HG03280 (cell line): ENCODE results near the gene CHAC1.
"Not testable (repeated sequence)": the region's sequence is repeated elsewhere in the genome, so short reads cannot be mapped to it uniquely, and the experiment has no call there.

Source experiments
- ATAC-seq: cut with Tn5 transposase; IDR thresholded peaks from one replicate; pipeline ENCODE4 v1.9.1; 2021; ENCODE audit warnings: mild to moderate bottlenecking, moderate library complexity; ENCODE audit not compliant: unreplicated experiment

The CHAC1 gene

GRCh38 chr15:40955930-40956540 is 2.8 kb downstream of the CHAC1 start:
- ATAC-seq: no peak

GRCh38 chr15:40956541-40956982 is 3.3 kb downstream of the CHAC1 start:
- no peak for ATAC-seq

DNA sequence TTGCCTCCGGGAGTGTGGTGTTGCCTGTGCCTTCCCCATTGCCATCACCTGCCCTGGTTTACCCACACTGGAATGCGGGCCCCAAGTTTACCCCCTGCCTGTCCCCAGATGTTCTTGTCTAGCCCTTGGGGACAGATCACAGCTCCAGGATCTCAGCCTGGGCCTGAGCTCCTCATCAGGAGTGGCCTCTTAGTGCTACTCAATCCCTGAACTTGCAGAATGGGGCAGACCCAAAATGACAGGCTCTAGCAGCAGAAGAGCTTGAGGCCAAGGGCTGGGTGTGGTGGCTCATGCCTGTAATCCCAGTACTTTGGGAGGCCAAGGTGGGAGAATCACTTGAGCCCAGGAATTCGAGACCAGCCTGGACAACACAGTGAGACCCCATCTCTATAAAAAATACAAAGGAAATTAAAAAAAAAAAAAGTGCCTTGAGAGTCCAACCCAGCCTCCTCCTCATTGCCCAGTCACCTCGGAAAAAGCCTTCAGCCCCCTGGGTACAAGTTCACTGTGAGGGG is 3.8 kb downstream of the CHAC1 start:
- ATAC-seq: no peak

- ATAC-seq: no peak
These were observed 4.3 kb downstream of the CHAC1 start for GRCh38 chr15:40957581-40958051.

DNA sequence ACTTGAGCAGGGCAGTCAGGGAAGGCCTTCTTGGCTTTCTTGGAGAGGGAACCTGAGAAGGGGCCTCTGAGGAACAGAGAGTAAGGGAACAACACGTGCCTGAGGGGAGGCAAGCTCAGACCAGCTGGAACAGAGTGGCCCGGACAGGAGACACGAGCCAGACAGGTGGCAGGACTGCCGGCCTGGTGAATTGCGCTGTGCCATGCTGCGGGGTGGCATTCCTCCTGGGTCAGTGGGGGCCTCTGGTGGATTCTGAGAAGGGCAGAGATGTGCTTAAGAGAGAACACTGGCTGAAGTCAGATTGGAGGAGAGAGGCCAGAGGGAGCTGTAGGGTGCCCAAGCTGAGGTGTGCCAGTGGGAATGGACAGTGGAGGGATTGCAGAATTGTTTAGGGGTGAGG is 4.9 kb downstream of the CHAC1 start:
- no peak for ATAC-seq

DNA sequence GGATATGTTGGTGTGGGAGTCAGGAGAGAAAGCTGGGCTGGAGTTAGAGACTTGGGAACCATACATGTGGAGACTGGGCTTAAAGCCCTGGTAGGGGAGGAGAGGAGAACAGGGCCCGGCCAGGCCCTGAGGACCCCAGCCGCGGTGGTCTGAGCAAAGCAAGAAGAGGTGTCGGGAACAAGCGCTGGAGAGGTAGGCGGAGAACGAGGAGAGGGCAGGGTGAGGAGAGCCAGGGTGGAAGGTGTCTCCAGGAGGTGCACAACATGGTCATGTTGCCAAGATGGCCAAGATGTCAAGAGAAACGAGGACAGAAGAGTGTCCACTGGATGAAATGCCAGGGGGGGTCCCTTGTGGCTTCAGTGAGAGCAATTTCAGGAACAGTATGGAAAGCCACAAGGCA is 5.5 kb downstream of the CHAC1 start:
- no peak for ATAC-seq

DNA sequence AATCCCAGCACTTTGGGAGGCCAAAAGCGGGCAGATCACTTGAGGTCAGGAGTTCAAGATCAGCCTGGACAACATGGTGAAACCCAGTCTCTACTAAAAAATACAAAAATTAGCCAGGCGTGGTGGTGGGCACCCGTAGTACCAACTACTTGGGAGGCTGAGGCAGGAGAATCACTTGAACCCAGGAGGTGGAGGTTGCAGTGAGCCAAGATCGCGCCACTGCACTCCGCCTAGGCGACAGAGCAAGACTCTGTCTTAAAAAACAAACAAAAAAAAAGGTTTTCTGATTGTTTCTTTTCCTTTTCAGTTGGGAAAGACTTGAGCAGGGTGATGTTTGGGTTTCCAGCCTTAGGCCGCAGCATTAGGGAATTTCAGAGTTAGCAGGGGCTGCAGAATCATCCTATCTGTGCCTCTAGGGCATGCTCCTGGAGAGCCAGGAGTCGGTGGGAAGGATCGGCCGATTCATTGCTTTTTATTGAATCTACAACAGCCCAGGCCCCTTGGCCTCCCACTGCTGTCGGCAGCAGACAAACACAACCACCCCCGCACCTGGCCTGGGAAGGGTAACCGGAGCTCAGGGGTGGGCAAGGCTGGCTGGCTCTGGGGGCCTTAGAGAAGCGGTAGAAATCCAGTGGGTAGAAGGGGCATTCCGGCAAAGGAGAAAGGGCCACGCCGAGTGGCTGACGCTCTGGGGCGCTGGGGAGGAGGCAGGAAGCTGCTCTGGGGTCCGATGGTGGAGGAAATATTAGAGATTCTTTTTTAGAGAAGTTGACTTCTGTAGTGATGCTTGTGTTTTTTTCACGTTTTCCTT is 6.3 kb downstream of the CHAC1 start:
- ATAC-seq: no peak

- ATAC-seq: no peak
These were observed 7.0 kb downstream of the CHAC1 start for GRCh38 chr15:40960151-40960885.

DNA sequence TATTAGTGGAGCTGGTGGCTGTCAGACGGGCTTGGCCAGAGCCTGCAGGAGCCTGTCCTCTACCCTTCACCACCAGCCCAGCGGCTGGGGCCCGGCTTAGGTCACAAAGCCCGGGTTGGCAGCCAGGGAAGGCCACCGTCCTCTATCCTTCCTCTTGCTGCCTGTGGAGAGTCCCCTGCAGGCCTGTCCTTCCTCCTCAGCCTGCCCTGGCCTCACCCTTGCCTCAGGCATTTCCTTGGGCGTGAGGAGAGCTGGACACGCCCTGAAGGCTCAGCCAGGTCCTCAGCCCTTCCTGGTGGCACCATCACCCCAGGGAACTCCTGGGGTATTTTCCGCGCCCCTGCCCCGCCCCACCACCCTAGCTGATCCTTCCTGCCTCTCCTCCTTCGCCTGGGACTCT is 7.7 kb downstream of the CHAC1 start:
- no peak for ATAC-seq

- ATAC-seq: not testable (repeated sequence)
These were observed 8.5 kb downstream of the CHAC1 start for GRCh38 chr15:40961740-40962139.

DNA sequence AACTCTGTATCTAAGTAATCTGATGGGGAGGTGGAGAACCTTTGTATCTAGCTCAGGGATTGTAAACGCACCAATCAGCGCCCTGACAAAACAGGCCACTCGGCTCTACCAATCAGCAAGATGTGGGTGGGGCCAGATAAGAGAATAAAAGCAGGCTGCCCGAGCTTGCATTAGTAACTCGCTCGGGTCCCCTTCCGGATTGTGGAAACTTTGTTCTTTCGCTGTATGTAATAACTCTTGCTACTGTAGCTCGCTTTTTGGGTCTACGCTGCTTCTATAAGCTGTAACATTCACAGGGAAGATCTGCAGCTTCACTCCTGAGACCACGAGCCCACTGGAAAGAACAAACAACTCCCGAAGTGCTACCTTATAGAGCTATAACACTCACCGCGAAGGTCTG is 9.0 kb downstream of the CHAC1 start:
- not testable (repeated sequence) for ATAC-seq

- ATAC-seq: no peak
These were observed 9.9 kb downstream of the CHAC1 start for GRCh38 chr15:40963201-40963600.

GRCh38 chr15:40964006-40964405 is 10.7 kb downstream of the CHAC1 start:
- ATAC-seq: no peak

DNA sequence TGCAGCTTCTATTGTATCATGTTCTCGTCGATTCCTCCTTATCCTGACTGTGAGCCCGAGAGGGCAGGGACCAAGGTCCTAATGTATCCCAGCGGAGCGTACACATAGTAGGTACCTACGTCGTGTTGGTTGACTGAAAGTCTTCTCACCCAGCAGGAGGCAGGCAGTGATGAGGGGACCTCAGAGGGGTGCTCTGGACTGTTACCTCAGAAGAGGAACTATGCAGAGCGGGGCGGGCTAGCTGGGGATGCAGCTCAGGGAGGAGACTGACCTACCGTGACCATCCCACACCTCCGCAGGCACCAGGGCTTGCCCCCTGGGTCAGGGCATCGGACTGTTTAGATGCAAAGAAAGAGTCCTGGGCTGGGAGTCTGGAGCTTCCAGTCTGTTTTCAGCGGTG is 11.4 kb downstream of the CHAC1 start:
- no peak for ATAC-seq

GRCh38 chr15:40968290-40969085 is 15.2 kb downstream of the CHAC1 start:
- no peak for ATAC-seq

DNA sequence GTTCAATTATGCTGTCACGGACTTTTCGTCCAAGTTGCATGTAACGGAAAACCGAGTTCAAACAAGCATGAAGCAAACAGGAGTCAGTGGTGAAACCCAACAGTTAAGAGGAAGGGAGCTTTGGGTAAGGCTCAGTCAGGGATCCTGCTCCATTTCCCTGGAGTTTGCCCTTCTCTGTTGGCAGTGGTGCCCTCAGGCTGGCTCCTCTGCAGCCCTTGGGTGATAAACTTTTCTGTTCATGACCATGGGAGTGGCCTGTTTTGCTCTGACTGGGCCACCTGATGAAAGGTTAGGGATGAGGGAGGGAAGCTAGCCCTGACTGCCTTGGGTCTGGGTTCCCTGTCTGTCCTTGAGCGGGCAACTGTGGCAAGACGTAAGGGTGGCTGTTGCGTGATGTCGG is 16.1 kb downstream of the CHAC1 start:
- no peak for ATAC-seq

DNA sequence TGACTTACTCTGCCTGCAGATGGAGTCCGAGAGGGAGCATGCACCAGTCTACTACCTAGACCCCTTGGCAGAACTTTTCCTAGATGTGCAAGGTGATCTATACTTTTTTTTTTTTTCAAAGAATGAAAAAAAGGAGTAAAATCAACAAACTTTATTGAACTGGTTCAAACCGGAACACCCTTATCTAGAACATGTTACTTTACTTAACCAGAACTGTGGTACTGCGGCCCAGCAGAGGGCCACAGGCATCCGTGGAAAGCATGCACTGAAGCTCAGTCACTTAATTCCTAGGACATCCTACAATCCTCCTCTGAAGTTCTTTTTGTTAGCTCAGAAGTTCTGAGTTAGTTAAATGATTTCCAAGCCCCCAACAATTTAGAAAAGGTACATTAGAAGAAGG is 21.6 kb downstream of the CHAC1 start:
- ATAC-seq: no peak

DNA sequence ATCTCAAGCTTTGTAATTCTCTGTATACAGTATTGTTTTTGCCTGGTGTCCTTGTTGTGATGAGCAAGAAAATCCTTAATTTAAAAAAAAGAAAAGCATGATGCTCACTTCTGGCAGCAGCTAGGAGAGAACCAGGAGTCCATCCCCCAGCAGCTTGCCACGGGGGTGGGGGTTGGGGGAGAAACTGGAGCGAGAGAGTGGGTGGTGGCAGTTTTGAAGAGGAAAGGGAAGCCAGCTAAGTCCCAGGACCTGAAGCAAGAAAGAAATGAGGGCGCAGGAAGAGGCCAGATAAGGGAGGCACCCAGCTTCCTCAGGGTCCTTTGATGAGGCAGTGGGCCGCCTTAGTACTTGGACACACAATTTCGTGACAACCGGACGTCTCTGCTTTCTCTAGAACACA is 23.5 kb downstream of the CHAC1 start:
- no peak for ATAC-seq

DNA sequence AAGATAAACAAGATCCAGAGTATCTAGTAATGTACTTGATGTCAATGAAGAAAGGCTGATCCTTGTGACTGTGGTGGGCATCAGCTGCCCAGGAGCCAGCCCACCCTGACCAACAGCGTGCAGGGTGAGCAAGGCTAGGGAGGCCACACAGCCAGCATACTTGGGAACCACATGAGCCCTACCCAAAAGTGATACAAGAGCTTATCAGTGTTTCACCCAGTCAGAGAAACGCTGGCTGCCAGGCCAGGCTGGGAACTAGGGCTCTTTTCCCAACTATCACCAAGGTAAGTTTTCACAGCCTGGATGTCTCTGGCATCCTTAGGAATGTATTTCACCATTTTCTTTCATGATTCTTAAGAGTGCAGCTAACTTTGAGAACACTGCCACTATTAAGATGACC is 24.9 kb downstream of the CHAC1 start:
- ATAC-seq: no peak

GRCh38 chr15:40978562-40978961 is 25.3 kb downstream of the CHAC1 start:
- no peak for ATAC-seq

GRCh38 chr15:40981186-40981585 is 27.9 kb downstream of the CHAC1 start:
- ATAC-seq: no peak
